ENCODE measurements around the gene ASXL2.

Gene ASXL2

GRCh38 chr2:25799301-25799700 lies 79.0 kb downstream of the ASXL2 start:
- no peak for DNase-seq (ENCODE audit: low read depth in 1 of 2, low spot score in 1 of 2)
- no peak for TF ChIP-seq JUND (IDR thresholded peaks at IDR 0.05; ENCODE audit: low read depth)
- in situ Hi-C loops (cut with HindIII; ENCODE audit: low pct_unique_long_range_greater_than_20kb, low sequenced_read_pairs) = no loop called here

DNA sequence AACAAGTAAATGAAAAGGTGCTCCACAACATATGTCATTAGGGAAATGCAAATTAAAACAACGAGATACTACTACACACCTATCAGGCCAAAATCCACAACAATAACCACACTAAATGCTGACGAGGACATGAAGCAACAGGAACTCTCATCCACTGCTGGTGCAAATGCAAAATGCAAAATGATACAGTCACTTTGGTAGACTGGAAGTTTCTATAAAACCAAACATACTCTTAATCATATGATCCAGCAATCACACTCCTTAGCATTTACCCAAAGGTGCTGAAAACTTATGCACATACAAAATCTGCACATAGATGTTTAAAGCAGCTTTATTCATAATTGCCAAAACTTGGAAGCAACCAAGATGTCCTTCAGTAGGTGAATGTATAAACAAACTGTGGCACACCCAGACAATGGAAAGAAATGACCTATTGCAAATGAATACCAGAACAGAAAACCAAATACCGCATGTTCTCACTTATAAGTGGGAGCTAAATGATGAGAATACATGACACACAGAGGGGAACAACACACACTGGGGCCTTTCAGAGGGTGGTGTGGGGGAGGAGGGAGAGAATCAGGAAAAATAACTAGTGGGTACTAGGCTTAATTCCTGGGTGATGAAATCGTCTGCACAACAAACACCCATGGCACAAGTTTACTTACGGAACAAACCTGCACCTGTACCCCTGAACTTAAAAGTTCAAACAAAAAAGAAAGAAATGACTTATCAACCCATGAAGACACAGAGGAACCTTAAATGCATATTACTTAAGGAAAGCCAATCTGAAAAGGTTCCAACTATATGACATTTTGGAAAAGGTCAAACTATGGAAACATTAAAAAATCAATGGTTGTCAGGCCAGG lies 80.4 kb downstream of the ASXL2 start:
- no peak for DNase-seq (ENCODE audit: low read depth in 1 of 2, low spot score in 1 of 2)
- in situ Hi-C loops (cut with HindIII; ENCODE audit: low pct_unique_long_range_greater_than_20kb, low sequenced_read_pairs) = no loop called here
- TF ChIP-seq JUND (IDR thresholded peaks at IDR 0.05; ENCODE audit: low read depth) = no peak

DNA sequence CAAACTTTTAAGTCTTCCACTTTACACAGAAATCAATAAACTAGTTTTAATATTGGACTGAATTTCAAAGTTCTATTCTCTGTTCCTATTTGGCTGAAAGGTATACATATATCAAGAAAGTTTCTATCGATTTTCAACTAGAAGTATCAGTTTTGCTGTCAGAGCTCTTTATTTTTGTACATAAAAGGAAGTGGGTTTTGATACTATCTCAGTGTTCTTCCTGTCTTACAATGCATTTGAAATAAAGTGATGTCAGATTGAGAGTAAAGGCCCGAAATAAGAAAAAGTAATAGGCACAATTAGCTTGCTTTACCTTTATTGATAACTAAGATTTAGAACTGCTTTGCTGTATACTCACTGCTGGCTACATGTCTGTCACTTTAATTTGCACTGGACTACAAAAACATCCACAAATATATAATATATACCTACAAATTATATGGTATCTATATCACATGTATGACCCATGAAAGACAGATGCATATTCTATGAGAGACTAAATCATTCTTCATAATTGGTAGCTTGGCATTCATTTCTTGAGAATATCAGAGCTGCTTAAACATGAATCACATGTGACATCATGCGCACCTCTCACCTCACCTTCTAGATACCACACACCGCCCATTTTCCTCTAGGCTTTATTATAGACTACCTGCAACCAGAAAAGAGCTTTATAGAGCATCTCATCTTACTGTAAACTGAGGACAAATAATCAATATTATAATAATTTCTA lies 83.6 kb downstream of the ASXL2 start:
- TF ChIP-seq JUND (IDR thresholded peaks at IDR 0.05; ENCODE audit: low read depth) = no peak
- DNase-seq (ENCODE audit: low read depth in 1 of 2, low spot score in 1 of 2) = no peak
- in situ Hi-C loops (cut with HindIII; ENCODE audit: low pct_unique_long_range_greater_than_20kb, low sequenced_read_pairs) = no loop called here

- TF ChIP-seq JUND (IDR thresholded peaks at IDR 0.05; ENCODE audit: low read depth) = no peak
- in situ Hi-C loops (cut with HindIII; ENCODE audit: low pct_unique_long_range_greater_than_20kb, low sequenced_read_pairs) = no loop called here
- DNase-seq (ENCODE audit: low read depth in 1 of 2, low spot score in 1 of 2) = no peak
Observed at GRCh38 chr2:25790074-25790790, 88.1 kb downstream of the ASXL2 start.

GRCh38 chr2:25788457-25788856 lies 89.8 kb downstream of the ASXL2 start:
- in situ Hi-C loops (cut with HindIII; ENCODE audit: low pct_unique_long_range_greater_than_20kb, low sequenced_read_pairs) = no loop called here
- DNase-seq (ENCODE audit: low read depth in 1 of 2, low spot score in 1 of 2) = no peak
- no peak for TF ChIP-seq JUND (IDR thresholded peaks at IDR 0.05; ENCODE audit: low read depth)

DNA sequence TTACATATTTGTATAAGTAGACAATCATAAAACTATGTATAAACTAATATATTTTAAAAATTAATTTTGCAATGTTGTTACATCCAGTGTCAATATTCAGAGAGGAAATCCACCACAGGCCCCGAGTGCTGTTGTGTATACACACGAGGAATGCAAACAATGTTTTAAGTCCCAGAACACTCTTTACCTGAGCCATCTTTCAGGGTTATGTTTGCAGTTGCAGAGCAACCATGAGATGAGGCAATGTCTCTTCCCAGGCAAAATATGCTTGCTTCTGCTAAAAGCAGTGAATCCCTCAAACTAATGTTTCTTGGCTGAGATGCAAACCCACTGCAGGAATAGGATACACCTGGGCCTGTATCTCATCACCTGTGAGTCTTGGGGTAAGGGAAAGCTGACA lies 91.3 kb downstream of the ASXL2 start:
- in situ Hi-C loops (cut with HindIII; ENCODE audit: low pct_unique_long_range_greater_than_20kb, low sequenced_read_pairs) = no loop called here
- TF ChIP-seq JUND (IDR thresholded peaks at IDR 0.05; ENCODE audit: low read depth) = no peak
- DNase-seq (ENCODE audit: low read depth in 1 of 2, low spot score in 1 of 2) = peak in 1 of 2 experiments; percentile 44

GRCh38 chr2:25784404-25784803 lies 93.9 kb downstream of the ASXL2 start:
- DNase-seq (ENCODE audit: low read depth in 1 of 2, low spot score in 1 of 2) = no peak
- no peak for TF ChIP-seq JUND (IDR thresholded peaks at IDR 0.05; ENCODE audit: low read depth)
- in situ Hi-C loops (cut with HindIII; ENCODE audit: low pct_unique_long_range_greater_than_20kb, low sequenced_read_pairs) = no loop called here

DNA sequence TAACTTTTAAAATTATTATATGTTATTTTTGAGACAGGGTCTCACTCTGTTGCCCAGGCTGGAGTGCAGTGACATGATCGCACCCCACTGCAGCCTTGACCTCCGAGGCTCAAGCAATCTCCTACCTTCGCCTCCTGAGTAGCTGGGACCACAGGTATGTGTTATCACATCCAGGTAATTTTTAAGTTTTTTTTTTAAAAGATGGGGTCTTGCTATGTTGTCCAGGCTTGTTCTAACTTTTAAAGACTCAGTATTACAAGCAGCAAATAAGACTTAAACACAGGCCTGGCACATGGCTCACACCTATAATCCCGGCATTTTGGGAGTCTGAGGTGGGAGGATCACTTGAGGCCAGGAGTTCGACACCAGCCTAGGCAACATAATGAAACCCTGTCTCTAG lies 101.2 kb downstream of the ASXL2 start:
- no peak for TF ChIP-seq JUND (IDR thresholded peaks at IDR 0.05; ENCODE audit: low read depth)
- no peak for DNase-seq (ENCODE audit: low read depth in 1 of 2, low spot score in 1 of 2)
- in situ Hi-C loops (cut with HindIII; ENCODE audit: low pct_unique_long_range_greater_than_20kb, low sequenced_read_pairs) = no loop called here

DNA sequence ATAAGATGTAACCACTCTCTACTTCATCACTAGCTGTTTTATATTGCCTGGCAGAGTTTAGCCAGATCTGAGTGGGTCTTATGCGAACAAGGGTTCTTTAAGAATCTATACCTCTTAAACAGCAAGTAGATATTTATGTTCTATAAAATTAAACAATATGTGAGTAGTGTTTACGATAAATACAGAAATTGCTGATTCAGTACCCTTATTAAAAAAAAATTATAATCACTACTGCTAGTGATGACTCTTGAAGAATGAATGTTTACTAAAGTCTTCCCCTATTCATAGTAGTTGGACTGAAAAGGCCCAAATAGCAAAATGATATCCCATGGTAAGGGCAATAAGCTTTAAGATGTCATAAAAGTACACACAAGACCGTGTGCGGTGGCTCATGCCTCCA lies 106.2 kb downstream of the ASXL2 start:
- DNase-seq (ENCODE audit: low read depth in 1 of 2, low spot score in 1 of 2) = no peak
- in situ Hi-C loops (cut with HindIII; ENCODE audit: low pct_unique_long_range_greater_than_20kb, low sequenced_read_pairs) = no loop called here
- TF ChIP-seq JUND (IDR thresholded peaks at IDR 0.05; ENCODE audit: low read depth) = no peak

DNA sequence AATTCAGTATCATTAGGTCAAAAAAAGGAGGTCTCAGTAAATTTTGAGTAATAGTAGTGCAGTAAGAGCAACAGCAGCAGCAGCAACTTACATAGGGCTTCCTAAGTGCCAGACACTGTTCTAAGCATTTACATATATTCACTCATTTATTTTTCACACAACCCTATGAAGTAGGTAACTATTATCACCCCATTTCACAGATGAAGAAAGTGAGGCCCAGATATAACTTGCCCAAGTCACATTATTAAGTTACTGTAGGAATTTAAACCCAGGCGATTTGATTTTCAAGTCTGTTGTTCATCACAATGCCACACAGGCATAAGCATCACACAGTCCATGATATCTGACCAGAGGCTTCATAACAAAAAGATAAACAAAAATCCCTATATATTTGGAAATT lies 114.7 kb downstream of the ASXL2 start:
- DNase-seq (ENCODE audit: low read depth in 1 of 2, low spot score in 1 of 2) = no peak
- no peak for TF ChIP-seq JUND (IDR thresholded peaks at IDR 0.05; ENCODE audit: low read depth)
- in situ Hi-C loops (cut with HindIII; ENCODE audit: low pct_unique_long_range_greater_than_20kb, low sequenced_read_pairs) = no loop called here

DNA sequence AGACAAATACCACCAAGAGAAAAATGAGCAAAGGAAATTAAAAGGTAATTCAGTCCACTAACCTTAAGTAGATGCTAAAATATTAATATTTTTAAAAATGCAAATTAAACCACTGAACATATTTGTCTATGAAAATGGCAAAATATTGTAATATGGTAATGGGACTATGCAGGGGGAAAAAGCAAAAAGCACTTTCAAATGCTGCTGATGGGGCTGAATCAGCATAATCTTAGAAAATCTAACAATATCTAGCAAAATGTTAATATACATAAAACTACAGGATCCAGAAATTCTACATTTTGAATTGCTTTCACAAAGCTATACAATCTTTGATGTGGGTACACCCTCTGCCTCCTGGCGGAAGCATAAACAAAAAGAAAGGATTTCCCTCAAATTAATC lies 118.0 kb downstream of the ASXL2 start:
- no peak for DNase-seq (ENCODE audit: low read depth in 1 of 2, low spot score in 1 of 2)
- no peak for TF ChIP-seq JUND (IDR thresholded peaks at IDR 0.05; ENCODE audit: low read depth)
- in situ Hi-C loops (cut with HindIII; ENCODE audit: low pct_unique_long_range_greater_than_20kb, low sequenced_read_pairs) = no loop called here

DNA sequence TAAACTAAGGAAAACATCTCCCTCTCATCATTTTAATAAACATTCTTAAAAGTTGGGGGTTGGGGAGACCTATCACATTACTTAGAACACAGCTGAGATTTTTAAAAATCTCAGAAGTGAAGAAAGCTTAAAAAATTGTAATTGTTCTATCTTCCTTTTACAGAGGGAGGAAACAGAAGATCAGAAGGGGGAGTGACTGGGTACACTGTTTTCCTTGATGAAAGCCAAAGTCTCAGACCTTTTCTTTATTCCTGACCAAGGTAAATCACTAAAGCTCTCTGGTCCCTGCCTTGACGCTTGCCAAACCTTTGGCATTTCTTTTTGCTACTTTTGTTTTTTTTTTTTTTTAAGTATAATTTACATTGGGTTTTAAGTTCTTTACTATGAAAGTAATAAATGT lies 119.9 kb downstream of the ASXL2 start:
- no peak for DNase-seq (ENCODE audit: low read depth in 1 of 2, low spot score in 1 of 2)
- no peak for TF ChIP-seq JUND (IDR thresholded peaks at IDR 0.05; ENCODE audit: low read depth)
- in situ Hi-C loops (cut with HindIII; ENCODE audit: low pct_unique_long_range_greater_than_20kb, low sequenced_read_pairs) = no loop called here

DNA sequence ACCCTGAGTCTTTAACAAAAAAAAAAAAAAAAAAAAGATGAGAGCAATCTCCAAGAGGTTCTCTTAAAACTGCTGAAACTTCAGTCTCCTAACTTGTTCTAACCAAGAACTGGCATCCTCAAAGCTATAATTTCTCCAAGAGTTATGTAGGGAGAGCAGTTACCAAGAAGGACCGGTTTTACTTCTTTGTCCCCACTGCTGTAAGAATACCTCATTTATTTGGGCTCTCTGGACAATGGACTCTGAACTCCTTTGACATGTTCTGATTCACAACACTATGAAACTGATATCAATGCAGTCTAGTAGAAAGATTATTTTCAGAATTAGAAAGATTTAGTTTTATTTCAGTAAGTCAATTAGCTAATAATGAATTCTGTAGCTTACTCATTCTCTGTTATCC lies 120.4 kb downstream of the ASXL2 start:
- in situ Hi-C loops (cut with HindIII; ENCODE audit: low pct_unique_long_range_greater_than_20kb, low sequenced_read_pairs) = no loop called here
- no peak for TF ChIP-seq JUND (IDR thresholded peaks at IDR 0.05; ENCODE audit: low read depth)
- peak in 1 of 2 experiments; percentile 34 for DNase-seq (ENCODE audit: low read depth in 1 of 2, low spot score in 1 of 2)

Measured in T47D (cell line).